NCI-H2107 treated with DMSO at 0.1 percent for 48 hours (cell line): ENCODE measurements around the gene POU2AF1.

Experiments
- DNase-seq: peaks from one replicate; lab custom pipeline; 2025; ENCODE audit not compliant: unreplicated experiment; lab: John Stamatoyannopoulos, UW

POU2AF1 gene

GRCh38 chr11:111387363-111387762, 8.3 kb upstream of the POU2AF1 start:
- peak; percentile 38 for DNase-seq

DNA sequence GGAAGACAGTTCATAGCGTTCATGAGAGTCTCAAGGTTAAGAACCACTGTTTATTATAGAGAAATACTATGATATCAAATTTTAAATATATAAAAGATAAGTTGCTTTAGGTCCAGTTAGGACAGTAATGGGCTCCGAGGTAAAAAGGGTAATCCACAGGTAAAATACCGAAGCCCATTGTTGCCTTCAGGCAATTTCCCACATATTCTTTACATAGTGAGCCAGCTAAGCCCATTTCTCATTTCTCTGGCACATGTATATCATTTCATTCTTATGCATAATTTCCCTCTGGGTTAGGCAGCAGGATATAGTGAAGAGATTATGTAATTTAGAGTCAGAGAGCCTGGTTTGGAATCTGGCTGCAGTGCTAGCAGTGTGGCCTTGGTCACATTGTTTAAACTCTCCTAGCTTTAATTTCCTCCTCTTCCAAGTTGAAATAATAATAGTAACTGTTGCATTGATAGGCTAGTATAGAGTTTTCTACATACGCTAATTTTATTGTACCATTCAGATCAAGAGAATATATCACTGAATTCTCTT, 7.6 kb upstream of the POU2AF1 start:
- DNase-seq, result no peak

GRCh38 chr11:111384494-111384893, 5.4 kb upstream of the POU2AF1 start:
- DNase-seq, result no peak

- no peak for DNase-seq
These were observed 3.4 kb upstream of the POU2AF1 start for GRCh38 chr11:111382451-111382850.

DNA sequence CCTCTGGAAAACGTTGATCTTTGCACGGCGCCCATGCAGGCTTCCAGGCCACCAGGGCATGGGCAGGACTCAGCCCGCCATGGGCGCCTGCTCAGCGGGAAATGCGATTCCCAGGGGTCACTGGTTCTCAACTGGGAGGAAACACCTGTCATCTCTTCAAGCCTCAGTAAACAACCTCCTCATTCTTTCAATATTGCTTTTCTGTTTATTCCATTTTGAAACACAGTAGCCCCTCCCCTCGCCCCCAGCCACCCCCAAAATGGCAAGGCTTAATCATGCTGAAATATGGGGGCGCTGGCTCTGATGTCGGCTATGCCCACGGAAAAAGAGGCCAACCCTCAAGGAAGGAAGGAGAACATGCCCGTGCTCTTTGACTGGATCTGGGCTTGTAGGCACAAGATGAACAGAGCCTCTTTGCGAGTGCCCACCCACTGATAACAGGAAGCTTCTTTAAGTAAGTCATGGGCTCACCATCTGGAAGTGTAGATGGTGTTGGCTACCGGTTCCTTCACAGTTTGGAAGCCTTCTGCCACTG, 594 bp upstream of the POU2AF1 start:
- peak; percentile 92 for DNase-seq

- DNase-seq, result peak; percentile 29
These were observed 752 bp downstream of the POU2AF1 start for GRCh38 chr11:111378185-111378860.

DNA sequence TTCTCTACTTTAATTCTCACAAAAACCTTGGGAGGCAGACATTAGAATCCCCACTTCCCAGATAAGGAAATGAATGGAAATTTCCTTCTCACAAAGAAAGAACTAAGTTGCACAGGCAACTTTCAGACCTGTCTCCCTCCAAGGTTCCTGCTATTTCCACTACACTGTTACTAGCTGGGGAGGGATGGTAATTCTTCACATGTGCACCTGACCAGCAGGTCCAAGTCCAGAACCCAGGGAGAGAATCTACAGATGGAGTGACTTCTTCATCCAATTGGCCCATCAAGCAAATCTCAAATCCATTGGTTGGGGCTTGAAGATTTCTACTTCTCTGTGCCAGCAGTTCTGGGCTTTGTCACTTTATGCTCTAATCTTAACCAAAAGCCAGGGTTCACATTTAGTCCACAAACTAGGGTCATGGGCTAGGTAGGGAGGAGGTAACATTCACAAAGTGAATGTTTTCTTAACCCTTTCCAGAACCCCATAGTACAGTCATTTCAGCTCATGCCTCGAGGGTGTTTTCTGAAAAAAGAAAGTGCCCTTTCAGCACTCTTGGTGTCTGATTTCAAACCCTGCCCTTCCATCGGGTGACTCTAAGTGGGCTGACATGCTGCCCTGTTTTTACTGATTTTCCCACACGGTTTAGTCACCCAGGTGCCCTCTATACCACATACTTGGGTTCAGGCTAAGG, 2.7 kb downstream of the POU2AF1 start:
- peak; percentile 63 for DNase-seq

DNA sequence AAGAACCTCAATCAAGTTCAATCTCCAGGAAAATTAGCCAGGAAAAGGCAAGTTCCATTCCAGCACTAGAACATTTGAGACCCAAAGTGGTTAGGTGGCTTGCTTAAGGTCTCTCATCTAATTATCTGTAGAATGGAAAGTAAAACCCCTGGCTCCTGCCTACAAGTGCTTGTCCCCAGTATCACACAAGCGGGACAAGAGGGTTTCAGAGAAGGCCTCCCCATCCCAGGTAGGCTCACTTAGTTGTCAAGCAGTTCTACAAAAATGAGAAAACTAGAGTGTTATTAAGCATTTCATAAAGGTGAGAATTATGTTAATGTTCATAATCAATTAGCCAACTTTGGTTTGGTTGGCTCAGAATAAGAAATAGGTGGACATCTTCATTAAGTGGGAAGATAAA, 5.5 kb downstream of the POU2AF1 start:
- no peak for DNase-seq

DNA sequence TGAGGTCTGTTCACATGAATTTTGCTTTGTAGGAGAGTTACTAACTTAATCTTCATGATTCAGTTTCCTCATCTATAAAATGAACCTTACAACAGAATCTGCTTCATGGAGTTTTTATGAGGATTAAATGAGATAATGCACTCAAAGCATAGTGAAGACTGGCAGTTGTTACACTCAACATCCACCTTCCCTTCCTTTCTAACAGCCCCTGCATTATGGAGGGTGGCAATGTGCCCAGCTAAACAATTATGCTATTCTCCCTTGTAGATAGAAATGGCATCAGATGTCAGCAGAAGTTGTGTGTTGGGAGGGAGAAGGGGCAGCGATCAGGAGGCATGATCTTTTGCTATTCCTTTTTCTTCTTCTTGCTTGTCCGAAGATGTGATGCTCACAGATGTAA, 6.5 kb downstream of the POU2AF1 start:
- DNase-seq, result peak; percentile 76

- DNase-seq, result no peak
These were observed 8.0 kb downstream of the POU2AF1 start for GRCh38 chr11:111370902-111371578.

- DNase-seq, result no peak
These were observed 8.7 kb downstream of the POU2AF1 start for GRCh38 chr11:111370270-111370901.

DNA sequence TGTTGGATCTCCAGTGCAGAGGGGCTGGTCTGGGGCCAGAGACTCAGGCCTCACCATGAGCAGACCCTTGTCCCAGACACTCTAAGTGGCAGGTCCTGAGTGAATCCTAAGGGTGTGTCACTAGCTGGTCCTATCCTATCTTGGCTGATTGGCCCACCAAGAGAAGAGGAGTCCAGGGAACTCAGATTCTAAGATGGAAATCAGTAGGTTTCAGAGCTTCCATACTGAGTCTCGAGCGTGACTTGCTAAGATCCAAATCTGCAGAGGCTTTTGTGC, 10.9 kb downstream of the POU2AF1 start:
- DNase-seq, result no peak

DNA sequence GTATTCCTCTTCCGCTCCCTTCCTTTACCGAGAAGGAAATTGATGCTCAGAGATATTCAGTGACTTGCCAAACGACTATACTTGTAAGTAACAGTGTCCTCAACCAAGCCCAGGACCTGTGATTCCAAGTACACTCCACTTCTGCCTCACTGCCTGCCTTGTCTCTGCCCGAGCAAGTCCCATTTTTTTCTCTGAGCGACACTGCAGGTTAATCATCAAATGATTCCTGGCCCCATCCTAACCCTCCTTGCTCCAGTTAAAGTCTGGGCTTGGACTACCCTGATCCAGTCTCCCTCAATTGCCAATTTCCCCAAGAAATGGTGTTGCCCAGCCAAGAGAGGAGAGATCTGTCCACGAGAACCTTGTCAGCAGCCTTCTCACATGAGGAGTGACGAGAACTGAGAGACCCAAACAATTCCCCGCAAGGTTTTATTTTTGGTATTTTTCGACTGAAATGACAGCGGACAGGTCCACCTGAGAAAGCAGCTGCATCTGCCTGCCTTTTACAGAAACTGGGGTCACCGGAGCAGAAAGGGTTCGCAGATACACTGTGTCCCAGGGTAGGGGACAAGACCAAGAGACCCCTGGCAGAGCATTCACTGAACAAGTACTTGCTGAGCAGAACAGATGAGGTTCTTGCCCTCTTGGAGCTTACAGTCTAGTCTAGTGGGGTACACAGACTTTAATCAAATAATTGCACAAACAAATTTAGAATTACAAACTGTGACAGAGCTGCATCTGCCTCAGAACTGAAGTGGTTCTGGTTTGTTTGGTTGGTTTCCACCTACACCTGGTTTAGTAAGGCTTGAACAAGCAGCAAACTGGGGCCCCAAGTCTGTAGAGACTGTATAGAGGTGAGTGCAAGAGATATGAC, 11.4 kb downstream of the POU2AF1 start:
- no peak for DNase-seq

- no peak for DNase-seq
These were observed 12.3 kb downstream of the POU2AF1 start for GRCh38 chr11:111366560-111367410.

DNA sequence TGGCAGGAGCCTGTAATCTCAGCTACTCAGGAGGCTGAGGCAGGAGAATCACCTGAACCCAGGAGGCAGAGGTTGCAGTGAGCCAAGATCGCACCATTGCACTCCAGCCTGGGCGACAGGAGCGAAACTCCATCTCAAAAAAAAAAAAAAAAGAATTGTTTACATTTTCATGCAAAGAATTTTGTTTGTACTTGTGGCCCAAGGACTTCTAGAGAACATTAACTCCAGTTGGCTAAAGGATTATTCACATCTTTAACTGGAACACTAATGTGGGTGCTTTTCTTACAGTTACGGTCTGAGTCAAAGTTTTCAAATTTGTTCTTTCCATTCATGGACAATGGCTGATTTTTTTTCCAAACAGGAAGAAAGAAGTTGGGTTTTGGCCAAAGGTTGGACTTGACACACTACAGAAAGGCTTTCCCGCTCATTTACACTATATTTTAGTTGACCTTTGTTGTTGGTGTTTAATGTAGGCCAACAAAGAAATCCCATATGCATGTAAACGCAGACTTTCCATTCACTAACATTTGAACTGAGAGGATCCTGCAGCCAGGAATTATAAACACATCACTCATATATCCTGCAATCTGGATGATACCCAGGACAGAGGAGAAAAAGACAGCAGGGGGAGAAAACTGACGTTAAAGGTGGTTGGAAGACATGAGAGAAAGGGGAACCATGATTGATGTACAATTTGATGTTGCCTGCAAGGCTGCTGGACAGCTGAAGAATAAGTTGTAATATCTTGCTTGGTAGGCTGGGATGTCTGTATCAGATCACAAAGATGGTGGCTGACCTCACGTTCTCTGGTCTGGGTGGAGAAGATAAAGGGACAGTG, 13.1 kb downstream of the POU2AF1 start:
- no peak for DNase-seq

GRCh38 chr11:111364503-111364902, 14.6 kb downstream of the POU2AF1 start:
- no peak for DNase-seq

DNA sequence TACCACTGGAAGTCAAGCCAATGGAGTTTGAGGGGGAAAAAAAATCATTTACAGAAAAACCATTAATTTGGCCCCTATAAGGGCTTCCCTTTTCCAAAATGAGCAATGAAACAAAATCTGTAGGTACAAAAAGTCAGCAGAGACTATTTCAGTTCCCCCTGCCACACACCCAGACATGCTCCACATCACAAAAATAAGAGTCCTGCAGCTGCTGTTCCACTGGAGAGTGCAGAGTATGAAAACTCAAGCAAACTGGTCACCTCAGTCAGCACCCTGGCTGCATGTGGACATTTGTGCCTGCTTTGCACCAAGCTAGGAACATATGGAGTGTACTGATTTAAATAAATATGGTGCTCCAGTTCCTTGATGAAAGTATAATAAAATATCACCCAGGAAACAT, 15.1 kb downstream of the POU2AF1 start:
- DNase-seq, result no peak

DNA sequence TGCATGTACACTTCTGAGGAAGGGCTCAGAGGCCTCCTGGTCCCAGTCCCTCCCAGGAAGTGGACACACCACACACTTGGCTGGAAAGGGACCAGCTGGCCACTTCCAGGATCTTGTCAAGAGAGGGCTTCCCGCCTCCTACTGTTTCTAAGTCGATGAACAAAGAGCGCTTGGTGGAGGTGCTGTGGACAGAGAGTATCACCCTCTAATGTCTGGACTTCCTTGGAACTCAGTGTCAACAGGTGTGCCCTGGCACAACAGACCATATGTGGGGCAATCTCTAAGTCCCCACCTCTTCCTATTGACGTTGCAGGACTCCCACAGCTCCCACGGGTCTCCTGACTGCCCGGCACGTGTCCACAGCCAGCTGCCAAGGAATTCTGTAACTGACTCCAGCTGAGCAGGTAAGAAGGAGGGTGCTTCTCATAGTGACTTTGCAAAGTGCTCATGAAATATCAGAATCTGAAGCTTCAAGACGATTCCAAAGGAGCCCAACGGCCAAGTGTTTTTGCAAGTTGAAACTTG, 16.1 kb downstream of the POU2AF1 start:
- no peak for DNase-seq
